Myocyte (in vitro differentiated cells): Measurements from ENCODE around the gene CTNNA1. TPM values are rescaled to one million over a fixed set of nuclear protein-coding genes. Genes with fewer than 3 reads are reported as not detected.
"Not testable (repeated sequence)": the region's sequence is repeated elsewhere in the genome, so short reads cannot be mapped to it uniquely, and the experiment has no call there.

Experiments used
- DNase-seq: peaks from one replicate; pipeline ENCODE4 v3.0.0-alpha.2; 2012; ENCODE audit warnings: low read depth
- total RNA-seq: library from RNA; depleted of rRNA; stranded (reverse); fragments of >200 nt; gene quantifications from 2 replicates; pipeline ENCODE4 v1.2.3, GENCODE V29; 2014

The CTNNA1 gene
- total RNA-seq, 1 donor from 2014 or later = 787 TPM

DNA sequence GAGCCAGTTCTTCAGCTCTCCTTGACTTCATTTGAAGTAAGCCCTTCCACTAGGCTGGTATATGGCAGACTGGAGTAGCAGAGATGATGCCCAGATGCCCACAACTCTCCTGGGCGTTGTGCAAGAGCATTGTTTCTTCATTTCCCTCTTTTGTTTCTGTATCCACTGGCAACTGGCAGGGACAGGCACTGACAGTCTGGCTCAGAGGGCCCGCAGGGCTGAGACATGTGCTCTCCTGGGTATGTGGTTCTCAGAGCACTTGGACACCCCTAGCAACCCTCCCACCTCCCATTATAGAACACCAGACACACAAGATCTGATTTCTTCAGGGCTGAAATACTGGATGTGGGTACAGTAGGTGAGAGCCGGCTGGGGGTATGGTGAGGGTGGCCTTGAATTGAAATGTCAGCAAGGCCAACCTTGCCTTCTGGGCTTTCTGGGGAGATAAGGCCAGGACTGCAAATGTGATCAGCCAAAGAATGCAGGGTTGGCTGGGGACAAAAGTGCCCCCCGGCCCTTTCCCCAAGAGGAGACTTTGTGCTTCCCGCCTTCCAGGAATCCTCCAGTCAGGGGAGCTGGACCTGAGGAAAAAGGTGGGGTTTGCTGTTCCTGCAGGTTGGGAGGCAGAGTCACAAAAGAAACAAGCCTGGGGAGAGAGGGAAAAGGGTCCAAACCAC lies 28.6 kb upstream of the CTNNA1 start:
- DNase-seq = peak; percentile 60

DNA sequence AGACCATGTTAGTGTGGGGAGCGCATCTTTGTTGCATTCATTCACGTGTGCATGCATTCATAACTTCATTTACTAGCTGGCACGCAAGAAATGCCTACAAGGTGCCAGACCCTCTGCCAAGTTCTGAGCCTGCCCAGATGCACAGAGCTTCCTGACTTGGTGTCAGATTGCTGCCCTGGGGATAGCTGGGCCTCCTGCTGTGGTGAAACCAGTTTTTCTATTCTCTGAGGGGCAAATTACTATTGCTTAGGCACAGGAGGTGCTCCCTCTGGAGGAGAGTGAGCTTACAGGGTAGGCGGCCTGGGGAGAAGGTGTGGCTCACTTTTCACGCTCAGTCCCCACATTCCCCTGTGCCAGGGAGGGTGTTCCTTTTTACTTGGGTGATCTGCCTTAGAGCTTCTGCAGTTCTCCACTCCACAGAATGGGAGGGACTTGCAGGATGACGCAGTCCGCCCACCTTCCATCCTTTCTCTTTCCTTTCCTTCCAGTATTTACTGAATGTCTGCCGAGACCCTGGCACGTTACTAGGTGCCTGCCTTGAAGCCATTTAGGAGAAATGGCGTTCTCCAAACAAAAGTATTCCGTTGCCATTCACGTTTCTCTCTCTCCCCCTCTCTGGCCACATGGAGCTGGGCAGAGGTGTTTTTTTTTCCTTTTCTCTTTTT lies 27.9 kb upstream of the CTNNA1 start:
- peak; percentile 50 for DNase-seq

GRCh38 chr5:138725818-138726416 lies 27.3 kb upstream of the CTNNA1 start:
- no peak for DNase-seq

DNA sequence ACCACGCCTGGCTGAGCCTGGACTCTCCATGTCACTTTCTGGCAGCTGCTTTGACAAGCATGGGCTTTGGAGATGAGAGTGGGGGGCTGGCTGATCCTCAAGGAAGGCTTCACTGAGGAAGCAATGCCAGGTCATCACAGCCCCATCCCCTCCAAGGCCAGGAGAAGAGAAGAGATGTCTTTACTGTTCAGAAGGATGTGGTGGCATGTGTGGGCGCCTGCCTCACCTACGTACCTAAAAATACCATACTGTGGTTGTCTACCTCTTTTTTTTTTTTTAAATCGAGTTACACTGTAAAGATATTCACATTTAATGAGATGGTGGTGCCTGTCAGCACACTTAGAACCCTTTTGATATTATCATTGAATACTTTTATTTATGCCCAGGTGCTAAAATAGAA lies 26.4 kb upstream of the CTNNA1 start:
- no peak for DNase-seq

DNA sequence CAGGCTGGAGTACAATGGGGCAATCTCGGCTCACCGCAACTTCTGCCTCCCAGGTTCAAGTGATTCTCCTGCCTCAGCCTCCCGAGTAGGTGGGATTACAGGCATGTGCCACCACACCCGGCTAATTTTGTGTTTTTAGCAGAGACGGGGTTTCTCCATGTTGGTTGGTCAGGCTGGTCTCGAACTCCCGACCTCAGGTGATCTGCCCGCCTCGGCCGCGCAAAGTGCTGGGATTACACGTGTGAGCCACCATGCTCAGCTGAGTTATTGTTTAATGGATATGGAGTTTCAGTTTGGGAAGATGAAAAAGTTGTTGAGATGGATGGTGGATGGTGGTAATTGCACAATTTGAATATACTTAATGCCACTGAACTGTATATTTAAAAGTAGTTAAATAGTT lies 22.7 kb upstream of the CTNNA1 start:
- DNase-seq = not testable (repeated sequence)

GRCh38 chr5:138732466-138732865 lies 20.8 kb upstream of the CTNNA1 start:
- DNase-seq = no peak

DNA sequence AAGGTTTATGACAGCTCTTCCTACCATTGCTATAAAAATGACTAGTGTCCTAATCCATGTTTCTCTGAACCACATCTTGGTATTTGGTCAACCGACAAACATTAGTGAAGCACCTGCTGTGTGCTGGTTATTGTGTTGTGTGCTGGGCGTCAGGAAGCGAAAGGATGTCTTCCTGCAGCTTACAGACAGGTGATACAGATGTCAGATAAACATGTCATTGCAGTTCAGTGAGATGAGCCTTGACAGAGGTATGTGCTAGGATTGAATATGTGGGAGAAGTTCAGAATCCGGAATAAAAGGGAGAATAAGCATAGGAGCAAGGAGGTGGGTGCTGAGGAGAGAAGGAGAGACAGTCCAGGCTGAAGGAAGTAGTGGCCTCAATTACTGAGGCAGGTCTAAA lies 20.3 kb upstream of the CTNNA1 start:
- DNase-seq = no peak

- no peak for DNase-seq
These were observed 19.7 kb upstream of the CTNNA1 start for GRCh38 chr5:138733509-138733908.

DNA sequence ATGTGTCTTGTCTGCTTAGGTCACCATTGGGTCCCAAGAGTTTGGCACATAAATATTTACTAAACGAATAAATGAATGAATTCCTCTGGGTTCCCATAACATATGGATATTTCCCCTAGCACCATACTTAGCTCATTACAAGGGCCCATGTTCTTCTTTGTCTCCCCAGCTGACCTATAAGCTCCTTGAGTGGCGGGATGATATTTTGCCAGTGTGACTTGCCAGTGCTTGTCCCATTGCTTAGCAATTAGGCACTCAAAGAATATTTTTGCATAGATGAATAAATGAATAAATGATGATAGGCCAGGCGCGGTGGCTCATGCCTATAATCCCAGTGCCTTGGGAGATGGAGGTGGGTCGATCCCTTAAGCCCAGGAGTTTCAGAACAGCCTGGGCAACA lies 16.9 kb upstream of the CTNNA1 start:
- no peak for DNase-seq

DNA sequence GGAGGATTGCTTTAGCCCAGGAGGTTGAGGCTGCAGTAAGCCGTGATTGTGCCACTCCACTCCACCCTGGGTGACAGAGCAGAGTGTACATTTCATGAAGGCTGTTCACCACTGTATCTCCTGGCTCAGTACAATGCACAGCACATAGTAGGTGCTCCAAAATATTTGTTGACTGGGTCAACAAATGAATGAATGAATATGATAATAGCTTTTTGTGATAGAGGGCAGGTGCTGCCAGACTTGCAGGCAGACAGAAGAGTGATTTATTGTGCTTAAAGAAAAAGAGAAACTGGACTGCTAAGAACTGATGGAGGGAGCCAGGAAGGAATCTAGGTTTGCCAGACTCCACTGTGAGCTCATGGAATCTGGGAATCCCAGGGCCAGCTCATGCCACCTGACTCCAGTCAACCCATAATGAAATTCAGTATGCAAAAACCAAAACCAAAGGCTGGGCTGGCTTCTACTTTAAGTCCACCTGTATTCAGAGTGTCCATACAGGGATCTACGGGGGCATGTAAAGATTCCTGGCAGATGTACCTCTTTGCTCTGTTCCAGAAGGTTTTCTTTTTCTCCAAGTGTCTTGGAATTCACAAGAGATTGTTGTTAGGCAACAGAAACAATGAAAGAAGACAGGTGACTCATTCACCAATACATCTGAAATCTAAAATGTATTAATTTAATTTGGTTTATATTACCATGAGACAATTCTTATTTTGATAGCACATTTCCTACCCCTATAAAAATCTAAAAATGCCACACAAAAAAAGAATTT lies 15.5 kb upstream of the CTNNA1 start:
- DNase-seq = peak; percentile 48

DNA sequence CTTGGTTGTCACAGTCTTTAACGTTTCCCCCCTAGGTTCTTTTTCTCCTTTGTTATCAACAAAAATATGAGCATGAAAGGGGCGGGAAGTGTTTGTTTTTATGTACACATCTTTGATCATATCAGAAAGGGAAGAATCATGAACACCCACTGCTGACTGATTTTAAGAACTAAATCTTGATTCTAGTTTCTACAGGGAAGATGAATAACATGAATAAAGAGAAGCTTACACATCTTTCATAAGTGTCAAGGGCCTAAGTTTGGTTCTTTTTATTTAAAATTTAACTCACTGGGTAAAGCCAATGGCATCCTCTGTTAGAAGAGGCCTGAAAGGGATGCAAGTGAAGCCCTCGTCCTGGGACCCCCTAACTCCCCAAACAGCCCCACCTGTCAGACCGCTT lies 14.8 kb upstream of the CTNNA1 start:
- DNase-seq = no peak

GRCh38 chr5:138739938-138740337 lies 13.3 kb upstream of the CTNNA1 start:
- no peak for DNase-seq

- no peak for DNase-seq
These were observed 9.7 kb upstream of the CTNNA1 start for GRCh38 chr5:138743484-138743883.

DNA sequence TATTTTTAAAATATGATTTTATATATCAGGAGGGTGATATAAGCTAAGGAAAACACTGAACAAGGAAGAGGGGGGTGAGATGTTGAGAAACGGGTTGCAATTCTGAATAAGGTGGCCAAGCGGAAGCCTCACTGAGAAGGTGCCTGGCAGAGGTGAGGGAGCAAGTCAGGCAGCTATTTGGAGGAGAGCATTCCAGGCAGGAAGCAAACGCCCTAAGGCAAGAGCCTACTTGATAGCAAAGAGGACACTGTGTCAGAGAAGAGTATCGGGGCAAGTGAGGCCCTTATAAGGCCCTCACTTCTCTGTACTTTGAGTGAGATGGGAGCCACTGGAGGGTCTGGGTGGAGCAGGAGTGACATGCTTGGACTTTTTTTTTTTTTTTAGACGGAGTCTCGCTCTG lies 8.0 kb upstream of the CTNNA1 start:
- no peak for DNase-seq

DNA sequence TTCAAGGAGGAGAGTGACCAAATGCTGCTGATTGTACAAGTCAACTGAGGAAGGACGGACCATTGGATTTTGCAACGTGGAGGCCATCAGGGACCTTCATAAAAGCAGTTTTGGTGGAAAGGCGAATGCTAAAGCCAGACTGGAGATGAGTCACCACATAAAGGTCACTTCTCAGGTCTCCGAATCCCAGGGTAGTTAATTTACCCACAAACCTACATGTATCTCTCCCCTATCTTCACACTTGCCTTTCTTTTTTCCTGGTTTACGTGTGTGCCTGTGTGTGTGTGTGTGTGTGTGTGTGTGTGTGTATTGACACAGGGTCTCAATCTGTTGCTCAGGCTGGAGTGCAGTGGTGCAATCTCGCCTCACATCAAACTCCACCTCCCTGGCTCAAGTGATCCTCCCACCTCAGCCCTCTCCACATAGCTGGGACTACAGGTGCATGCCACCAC lies 4.6 kb upstream of the CTNNA1 start:
- no peak for DNase-seq

DNA sequence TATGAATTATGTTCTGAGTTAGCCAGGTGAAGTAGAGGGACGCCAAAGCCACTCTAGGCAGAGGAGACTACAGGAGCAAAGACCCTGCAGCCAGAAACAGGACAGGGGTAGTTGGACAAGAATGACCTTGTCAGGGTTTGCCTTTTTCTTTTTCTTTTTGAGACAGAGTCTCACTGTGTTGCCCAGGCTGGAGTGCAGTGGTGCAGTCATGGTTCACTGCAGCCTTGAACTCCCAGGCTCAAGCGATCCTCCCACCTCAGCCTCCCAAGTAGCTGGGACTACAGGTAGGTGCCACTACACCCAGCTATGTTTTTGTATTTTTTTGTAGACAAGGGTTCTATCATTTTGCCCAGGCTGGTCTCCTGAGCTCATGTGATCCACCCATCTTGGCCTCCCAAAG lies 1.9 kb upstream of the CTNNA1 start:
- not testable (repeated sequence) for DNase-seq

DNA sequence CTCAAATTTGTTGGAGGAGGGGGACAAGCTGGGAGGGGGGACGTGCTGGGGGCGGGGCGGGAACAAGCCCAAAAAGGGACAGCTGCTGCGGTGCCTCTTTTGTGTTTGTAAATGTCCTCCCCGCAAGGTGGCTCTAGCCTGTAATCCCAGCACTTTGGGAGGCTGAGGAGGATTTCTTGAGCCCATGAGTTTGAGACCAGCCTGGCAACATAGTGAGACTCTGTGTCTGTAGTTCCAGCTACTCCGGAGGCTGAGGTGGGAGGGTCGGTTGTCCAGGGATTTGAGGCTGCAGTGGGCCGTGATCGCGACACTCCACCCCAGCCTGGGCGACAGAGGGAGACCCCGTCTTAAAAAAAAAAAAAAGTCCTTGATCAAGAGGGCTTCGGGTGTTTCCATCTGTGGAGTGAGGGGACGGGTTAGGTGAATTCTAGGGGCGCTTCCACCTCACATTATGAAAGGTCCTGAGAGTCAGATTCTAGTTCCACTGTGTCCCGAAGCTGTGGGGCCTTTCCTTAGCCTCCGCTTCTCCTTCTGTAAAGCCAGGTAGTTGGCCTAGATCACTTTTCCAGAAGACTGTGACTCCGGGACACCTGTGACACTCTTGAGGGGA lies 779 bp upstream of the CTNNA1 start:
- peak; percentile 65 for DNase-seq

DNA sequence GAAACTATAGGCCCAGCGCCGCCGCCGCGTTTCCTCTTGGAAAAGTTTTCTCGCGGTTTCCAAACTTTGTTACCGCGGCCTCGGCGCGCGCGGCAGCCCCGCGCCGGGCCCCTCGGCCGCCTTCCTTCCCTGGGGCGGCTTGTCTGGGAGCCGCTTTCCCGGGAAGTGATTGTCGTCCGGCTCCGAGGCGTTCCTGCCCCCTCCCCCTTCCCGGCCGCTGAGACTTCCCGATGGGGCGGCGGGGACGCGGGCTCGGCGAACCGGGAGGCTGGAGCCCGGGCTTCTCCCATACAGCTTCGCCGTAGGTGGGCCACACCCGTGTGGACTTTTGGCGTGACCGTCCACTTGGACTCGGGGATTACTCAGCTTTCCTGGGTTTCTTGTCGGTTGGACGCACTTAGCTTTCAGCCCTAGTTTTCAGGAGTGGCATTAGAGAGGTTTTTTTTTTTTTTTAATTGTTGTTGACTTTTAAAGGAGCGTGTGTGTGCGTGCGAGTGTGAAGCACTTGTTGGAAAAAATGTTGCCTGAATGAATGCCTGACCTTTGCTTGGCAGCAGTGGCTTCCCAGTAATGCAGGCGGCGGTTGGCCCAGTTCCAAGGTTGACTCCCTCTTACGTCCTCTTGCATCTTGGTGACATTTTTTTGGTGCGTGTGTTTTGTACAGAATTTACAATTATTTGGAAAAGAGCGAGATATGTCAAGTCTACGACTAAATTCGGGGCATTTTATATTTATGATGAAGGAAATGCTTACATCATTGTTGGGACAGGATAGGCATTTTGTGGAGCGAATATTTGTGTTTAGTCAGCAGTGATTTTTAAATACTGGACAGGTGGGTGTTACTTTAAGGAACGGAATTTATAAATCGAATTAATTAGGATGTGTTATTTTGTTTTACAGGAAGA lies 821 bp downstream of the CTNNA1 start:
- peak; percentile 93 for DNase-seq

DNA sequence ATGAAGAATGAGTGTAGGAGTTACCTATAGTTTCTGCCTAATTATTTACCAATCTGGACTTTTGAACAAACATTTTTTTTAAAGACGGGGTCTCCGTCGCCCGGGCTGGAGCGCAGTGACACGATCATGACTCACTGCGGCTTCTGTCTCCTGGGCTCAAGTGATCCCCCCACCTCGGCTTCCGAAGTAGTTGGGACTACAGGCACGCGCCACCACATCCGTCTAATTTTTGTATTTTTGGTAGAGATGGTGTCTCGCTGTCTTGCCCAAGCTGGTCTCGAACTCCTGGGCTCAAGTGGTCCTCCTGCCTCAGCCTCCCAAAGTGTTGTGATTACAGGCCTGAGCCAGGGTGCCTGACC lies 1.5 kb downstream of the CTNNA1 start:
- DNase-seq = no peak

- no peak for DNase-seq
These were observed 2.0 kb downstream of the CTNNA1 start for GRCh38 chr5:138755084-138755748.
